GM21390 (cell line): ENCODE data around the gene PALLD.
"Not testable (repeated sequence)": the region's sequence is repeated elsewhere in the genome, so short reads cannot be mapped to it uniquely, and the experiment has no call there.

Experiments used
- ATAC-seq: cut with Tn5 transposase; IDR thresholded peaks from one replicate; pipeline ENCODE4 v1.9.1; 2021; ENCODE audit not compliant: unreplicated experiment

PALLD gene

DNA sequence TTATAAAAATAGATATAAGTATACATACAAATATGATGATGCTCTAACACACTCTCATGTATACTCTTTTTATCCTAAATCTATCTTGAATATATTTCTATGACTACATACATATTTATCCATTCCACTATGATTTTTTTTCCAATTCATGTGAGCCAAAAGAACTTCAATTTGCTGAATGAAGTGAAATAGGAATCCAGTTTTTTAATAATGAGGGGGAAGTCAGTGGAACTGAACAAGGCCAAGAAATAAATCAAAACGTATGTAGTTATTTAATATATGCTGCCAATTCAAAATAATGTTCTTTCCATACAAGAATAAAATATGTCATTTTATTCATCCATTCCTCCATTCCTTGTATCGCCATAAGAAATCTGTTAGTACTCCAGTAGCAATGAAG, 6.1 kb upstream of the PALLD start:
- no peak for ATAC-seq

- no peak for ATAC-seq
Observed at GRCh38 chr4:168491563-168491962, 5.3 kb upstream of the PALLD start.

GRCh38 chr4:168498251-168498650, 1.4 kb downstream of the PALLD start:
- ATAC-seq, result no peak

DNA sequence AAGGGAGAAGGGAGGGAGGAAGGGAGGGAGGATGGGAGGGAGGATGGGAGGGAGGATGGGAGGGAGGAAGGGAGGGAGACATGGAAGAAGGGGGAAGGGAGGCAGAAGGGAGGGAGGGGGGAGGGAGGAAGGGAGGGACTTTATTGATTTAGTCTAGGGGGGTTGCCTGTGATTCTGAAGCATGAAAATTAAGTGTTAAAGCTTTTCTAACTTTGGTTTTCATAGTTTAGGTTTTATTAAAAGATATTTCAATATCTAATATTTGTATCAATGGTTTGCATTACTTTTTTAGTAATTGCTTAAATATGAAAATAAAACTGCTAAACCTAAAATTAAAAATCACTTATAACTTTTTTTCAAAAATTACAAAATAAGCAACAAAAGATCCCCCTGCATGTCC, 2.4 kb downstream of the PALLD start:
- no peak for ATAC-seq

GRCh38 chr4:168501407-168501806, 4.6 kb downstream of the PALLD start:
- no peak for ATAC-seq

GRCh38 chr4:168502861-168503260, 6.0 kb downstream of the PALLD start:
- no peak for ATAC-seq

GRCh38 chr4:168503652-168504362, 7.0 kb downstream of the PALLD start:
- no peak for ATAC-seq

GRCh38 chr4:168504526-168504925, 7.7 kb downstream of the PALLD start:
- ATAC-seq, result no peak

- ATAC-seq, result no peak
Observed at GRCh38 chr4:168506014-168506413, 9.2 kb downstream of the PALLD start.

GRCh38 chr4:168507178-168507815, 10.4 kb downstream of the PALLD start:
- no peak for ATAC-seq

- ATAC-seq, result no peak
Observed at GRCh38 chr4:168508683-168509082, 11.8 kb downstream of the PALLD start.

- no peak for ATAC-seq
Observed at GRCh38 chr4:168509786-168510185, 12.9 kb downstream of the PALLD start.

GRCh38 chr4:168511780-168512489, 15.1 kb downstream of the PALLD start:
- no peak for ATAC-seq

DNA sequence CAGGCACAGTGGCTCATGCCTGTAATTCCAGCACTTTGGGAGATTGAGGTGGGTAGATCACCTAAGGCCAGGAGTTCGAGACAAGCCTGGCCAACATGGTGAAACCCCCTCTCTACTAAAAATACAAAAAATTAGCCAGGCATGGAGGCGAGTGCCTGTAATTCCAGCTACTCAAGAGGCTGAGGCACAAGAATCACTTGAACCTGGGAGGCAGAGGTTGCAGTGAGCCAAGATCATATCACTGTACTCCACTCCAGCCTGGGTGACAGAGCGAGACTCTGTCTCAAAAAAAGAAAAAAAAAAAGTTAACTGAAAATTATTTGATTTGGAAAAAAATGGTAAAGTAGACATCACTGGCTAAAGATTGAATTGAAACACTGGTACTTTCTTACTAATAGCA, 17.0 kb downstream of the PALLD start:
- ATAC-seq, result not testable (repeated sequence)

DNA sequence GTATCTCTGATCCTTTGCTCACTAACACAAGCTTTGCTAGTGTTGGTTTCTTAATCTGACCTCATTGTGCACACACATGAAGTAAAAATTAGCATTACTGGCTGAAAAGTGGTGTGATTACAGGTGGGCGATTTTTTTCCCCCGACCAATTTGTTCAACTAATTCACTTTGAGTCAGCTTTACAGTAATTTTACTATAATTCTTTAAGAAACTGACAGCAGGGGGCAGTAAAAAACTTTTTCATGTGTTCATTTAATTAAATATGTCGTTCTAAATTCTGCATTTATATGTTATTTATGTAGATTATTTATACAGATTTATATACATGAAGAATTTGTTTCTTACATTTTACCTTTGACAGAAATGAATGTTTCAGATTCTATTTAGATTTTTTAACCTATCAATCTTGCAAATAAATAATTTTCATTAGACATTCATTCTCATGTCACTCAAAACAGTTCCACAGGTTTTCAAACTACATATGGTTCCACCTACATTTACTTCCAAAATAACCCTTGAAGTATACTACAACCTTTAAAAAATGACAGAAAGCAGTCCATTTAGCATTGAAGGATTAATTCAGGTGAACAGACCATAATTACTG, 17.5 kb downstream of the PALLD start:
- ATAC-seq, result no peak

DNA sequence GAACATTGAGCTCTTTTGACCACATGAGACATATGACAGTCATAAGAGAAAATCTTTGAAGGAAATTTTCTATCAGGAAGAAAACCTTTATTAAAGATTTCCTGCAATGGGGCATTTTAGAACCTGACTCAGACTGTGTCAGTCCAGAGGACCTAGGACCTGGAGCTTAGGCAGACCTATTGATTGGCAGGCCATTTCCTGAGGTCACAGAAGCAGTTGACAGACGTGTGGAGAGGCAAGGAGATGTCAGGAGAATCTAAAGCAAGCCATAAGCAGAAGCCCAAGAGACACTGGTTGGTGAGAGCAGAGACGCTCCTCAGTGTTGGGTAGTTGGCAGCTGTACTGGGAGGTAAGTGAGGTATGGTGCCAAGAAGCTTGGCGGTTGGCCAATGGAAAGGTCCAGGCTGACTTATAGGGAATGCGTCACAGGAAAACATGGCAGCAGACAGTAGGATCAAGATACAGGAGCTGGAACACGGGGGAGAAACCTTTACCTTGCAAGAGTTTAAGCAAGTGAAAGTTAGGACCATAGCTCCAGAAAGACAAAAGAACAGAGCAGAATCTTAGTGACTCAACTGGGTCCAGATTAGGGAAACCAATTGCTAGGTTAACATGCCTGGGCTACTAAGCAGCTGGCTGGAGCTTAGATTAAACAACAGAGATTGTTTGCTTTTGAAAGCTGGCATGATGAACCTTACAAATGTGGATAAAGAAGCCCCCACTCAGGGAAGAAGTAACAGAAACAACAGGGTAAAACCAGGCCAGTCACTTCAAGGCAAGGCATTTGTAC, 18.6 kb downstream of the PALLD start:
- ATAC-seq, result no peak

- ATAC-seq, result no peak
Observed at GRCh38 chr4:168516841-168517240, 20.0 kb downstream of the PALLD start.

DNA sequence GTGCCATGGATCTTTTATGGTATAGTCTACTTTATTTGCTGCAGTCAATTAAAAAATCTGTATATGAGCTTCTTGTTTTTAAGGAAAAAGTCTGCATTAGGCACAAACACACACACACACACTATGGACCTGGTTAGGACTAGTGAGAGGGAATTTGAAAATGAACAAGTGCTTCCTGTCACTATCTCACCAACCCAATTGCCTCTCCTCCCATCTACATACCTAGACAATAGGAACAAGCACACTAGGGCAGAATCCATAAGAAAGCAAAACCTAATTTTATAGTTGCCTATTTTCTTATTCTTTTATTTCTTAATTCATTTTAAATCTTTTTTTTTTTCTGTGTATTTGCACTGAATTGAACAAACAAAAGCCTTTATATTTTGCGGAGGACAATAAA, 22.7 kb downstream of the PALLD start:
- no peak for ATAC-seq

GRCh38 chr4:168521721-168522120, 24.9 kb downstream of the PALLD start:
- ATAC-seq, result no peak

DNA sequence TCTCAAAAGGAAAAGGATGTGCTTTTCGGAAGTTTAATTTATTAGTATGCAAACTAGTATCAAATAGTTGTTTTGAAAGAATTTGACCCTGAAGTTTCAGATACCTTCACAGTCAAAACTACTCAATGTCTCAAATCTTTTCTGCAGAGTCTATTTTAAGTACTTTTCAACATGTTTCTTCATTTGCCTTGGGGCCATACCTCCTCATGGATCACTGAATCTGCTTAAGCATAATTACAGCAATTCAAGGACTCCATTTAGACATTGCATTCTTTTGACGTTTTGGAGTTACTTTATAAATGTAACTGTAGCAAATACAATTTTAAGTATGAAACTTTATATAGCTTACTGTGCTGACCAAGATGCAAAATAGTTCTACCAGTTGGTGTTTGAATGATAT, 25.5 kb downstream of the PALLD start:
- ATAC-seq, result no peak
